Measurements from ENCODE around the gene SRGAP1.

GRCh38 chr12:63845726-63846125 is 1.2 kb downstream of the SRGAP1 start:
- no peak for TF ChIP-seq POLR2A (IDR thresholded peaks at IDR 0.05; ENCODE audit: low read depth)
- no peak for TF ChIP-seq EP300 (IDR thresholded peaks at IDR 0.05)
- TF ChIP-seq, protein P1, sequence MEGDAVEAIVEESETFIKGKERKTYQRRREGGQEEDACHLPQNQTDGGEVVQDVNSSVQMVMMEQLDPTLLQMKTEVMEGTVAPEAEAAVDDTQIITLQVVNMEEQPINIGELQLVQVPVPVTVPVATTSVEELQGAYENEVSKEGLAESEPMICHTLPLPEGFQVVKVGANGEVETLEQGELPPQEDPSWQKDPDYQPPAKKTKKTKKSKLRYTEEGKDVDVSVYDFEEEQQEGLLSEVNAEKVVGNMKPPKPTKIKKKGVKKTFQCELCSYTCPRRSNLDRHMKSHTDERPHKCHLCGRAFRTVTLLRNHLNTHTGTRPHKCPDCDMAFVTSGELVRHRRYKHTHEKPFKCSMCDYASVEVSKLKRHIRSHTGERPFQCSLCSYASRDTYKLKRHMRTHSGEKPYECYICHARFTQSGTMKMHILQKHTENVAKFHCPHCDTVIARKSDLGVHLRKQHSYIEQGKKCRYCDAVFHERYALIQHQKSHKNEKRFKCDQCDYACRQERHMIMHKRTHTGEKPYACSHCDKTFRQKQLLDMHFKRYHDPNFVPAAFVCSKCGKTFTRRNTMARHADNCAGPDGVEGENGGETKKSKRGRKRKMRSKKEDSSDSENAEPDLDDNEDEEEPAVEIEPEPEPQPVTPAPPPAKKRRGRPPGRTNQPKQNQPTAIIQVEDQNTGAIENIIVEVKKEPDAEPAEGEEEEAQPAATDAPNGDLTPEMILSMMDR (IDR thresholded peaks at IDR 0.05): no peak
- no peak for TF ChIP-seq POLR2AphosphoS5 (IDR thresholded peaks at IDR 0.05)
